Measurements from ENCODE around the gene PTTG1IP.

Gene PTTG1IP

DNA sequence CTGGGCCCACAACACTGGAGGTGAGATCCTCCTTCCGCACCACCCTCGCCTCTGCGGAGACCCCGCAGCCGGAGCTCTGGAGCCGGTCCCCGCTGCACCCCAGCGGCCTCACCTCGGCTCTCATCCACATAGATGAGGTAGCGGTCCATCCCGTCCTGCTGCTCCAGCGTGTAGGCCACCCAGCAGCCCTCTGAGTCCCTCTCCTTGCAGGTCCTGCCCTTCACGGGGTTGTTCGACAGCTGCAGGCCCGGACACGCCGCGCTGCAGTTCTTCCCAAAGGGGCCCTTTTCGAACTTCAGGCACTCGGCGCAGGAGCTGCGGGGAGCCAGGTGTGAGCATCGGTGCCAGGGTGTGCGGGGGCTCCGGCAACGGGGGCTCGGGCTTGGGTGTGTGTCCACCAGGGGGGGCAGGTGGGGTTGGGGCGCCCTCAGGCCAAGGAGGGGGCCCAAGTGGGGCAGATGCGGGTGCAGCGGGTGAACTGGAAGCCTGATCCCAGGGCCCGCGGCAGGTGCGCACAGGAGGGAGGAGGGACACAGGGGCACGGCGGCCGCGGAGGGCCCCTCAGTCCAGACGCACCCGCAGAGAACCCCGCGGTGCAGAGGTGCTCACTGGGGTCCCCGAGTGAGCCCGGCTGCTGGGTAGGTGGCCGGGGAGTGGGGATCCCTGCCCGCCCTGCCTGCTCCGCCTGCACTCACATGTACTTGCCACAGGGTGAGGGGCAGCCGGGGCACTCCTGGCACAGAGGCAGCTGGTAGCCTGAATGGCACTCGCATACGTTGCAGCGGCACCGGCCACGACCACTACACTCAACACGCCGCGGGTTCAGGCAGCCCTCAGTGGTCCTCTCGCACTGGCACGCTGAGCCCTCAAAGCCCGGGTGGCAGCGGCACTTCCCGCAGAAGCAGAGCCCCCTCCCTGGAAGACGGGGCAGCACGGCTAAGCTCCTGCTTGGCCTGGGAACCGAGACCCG lies 15.4 kb upstream of the PTTG1IP start (continued):
- TF ChIP-seq, protein P1, sequence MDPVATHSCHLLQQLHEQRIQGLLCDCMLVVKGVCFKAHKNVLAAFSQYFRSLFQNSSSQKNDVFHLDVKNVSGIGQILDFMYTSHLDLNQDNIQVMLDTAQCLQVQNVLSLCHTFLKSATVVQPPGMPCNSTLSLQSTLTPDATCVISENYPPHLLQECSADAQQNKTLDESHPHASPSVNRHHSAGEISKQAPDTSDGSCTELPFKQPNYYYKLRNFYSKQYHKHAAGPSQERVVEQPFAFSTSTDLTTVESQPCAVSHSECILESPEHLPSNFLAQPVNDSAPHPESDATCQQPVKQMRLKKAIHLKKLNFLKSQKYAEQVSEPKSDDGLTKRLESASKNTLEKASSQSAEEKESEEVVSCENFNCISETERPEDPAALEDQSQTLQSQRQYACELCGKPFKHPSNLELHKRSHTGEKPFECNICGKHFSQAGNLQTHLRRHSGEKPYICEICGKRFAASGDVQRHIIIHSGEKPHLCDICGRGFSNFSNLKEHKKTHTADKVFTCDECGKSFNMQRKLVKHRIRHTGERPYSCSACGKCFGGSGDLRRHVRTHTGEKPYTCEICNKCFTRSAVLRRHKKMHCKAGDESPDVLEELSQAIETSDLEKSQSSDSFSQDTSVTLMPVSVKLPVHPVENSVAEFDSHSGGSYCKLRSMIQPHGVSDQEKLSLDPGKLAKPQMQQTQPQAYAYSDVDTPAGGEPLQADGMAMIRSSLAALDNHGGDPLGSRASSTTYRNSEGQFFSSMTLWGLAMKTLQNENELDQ (tag by site-specific recombination; IDR thresholded peaks at IDR 0.05; ENCODE audit: low read depth) = no peak
- no peak for TF ChIP-seq ZNF366 (tag by site-specific recombination; conservative IDR thresholded peaks at IDR 0.05)

- H3K27ac ChIP-seq (ENCODE audit: extremely low read depth, low read depth, low read length) = no peak overlapping the region
- no peaks in the 10 kb centered on the region for H3K36me3 ChIP-seq (ENCODE audit: control insufficient read depth in 2 of 2, insufficient read depth in 1 of 2, low read length in 2 of 2)
- ChIA-PET POLR2A (interaction anchor here (0.6 to 1.4 kb wide), 2 partner anchors 14 to 404 kb away, joined by 3 to 7 read pairs; partner anchors contain the start of gene PTTG1IP), CTCF (interaction anchor here (0.6 to 1.6 kb wide), 3 partner anchors 250 to 906 kb away, joined by 4 read pairs; no protein-coding TSS in a partner anchor)
- no peaks in the 10 kb centered on the region for H3K4me1 ChIP-seq (ENCODE audit: control insufficient read depth, insufficient read depth, low read length)
- no peak overlapping the region for H3K4me3 ChIP-seq (ENCODE audit: low read depth, low read length)
- H3K9me3 ChIP-seq (ENCODE audit: control insufficient read depth, insufficient read depth, low read depth, low read length) = no peaks in the 10 kb centered on the region
- no peak for TF ChIP-seq ZNF16 (tag by site-specific recombination; IDR thresholded peaks at IDR 0.05; ENCODE audit: low read depth)
- TF ChIP-seq OVOL3 (tag by site-specific recombination; IDR thresholded peaks at IDR 0.05) = no peak
- no peak for TF ChIP-seq ZNF623 (tag by site-specific recombination; IDR thresholded peaks at IDR 0.05)
- no peak for TF ChIP-seq OSR2 (tag by site-specific recombination; IDR thresholded peaks at IDR 0.05)
- TF ChIP-seq KLF8 (tag by site-specific recombination; IDR thresholded peaks at IDR 0.05) = no peak
- no peak for TF ChIP-seq ZBTB21 (tag by site-specific recombination; IDR thresholded peaks at IDR 0.05)
- TF ChIP-seq ZNF544 (tag by site-specific recombination; IDR thresholded peaks at IDR 0.05) = no peak
- no peak for TF ChIP-seq ZNF707 (tag by site-specific recombination; IDR thresholded peaks at IDR 0.05)
- no peak for TF ChIP-seq ZBTB10 (tag by site-specific recombination; IDR thresholded peaks at IDR 0.05)
- no peak for TF ChIP-seq ZNF37A (tag by site-specific recombination; IDR thresholded peaks at IDR 0.05)
- no peak for TF ChIP-seq FEZF1 (tag by site-specific recombination; IDR thresholded peaks at IDR 0.05)
- TF ChIP-seq ZNF302 (tag by site-specific recombination; IDR thresholded peaks at IDR 0.05; ENCODE audit: low read depth) = no peak
- no peak for TF ChIP-seq KLF1 (tag by site-specific recombination; IDR thresholded peaks at IDR 0.05)
- no peak for TF ChIP-seq ZNF510 (tag by site-specific recombination; IDR thresholded peaks at IDR 0.05; ENCODE audit: insufficient replicate concordance)
- no peak for TF ChIP-seq ZSCAN5A (tag by site-specific recombination; IDR thresholded peaks at IDR 0.05)
- TF ChIP-seq YY1 (tag by site-specific recombination; IDR thresholded peaks at IDR 0.05) = no peak
These were observed 14.5 kb upstream of the PTTG1IP start for GRCh38 chr21:44887807-44888580.

Measured in HEK293 (cell line).